ENCODE measurements around the gene IDUA.

IDUA gene

GRCh38 chr4:1002131-1002630, 15.3 kb downstream of the IDUA start:
- no peak for TF ChIP-seq CTCF (IDR thresholded peaks at IDR 0.05; ENCODE audit: borderline replicate concordance, insufficient read depth, low read depth, low read length)
- H3K4me3 ChIP-seq (ENCODE audit: low read depth, low read length) = no peak overlapping the region

- H3K4me3 ChIP-seq (ENCODE audit: low read depth, low read length) = no peak overlapping the region
- no peak for TF ChIP-seq CTCF (IDR thresholded peaks at IDR 0.05; ENCODE audit: borderline replicate concordance, insufficient read depth, low read depth, low read length)
Observed at GRCh38 chr4:1002631-1003251, 15.9 kb downstream of the IDUA start.

GRCh38 chr4:1003271-1004070, 16.6 kb downstream of the IDUA start:
- TF ChIP-seq CTCF (IDR thresholded peaks at IDR 0.05; ENCODE audit: borderline replicate concordance, insufficient read depth, low read depth, low read length) = no peak
- no peak overlapping the region for H3K4me3 ChIP-seq (ENCODE audit: low read depth, low read length)

- no peak overlapping the region for H3K4me3 ChIP-seq (ENCODE audit: low read depth, low read length)
- TF ChIP-seq CTCF (IDR thresholded peaks at IDR 0.05; ENCODE audit: borderline replicate concordance, insufficient read depth, low read depth, low read length) = no peak
Observed at GRCh38 chr4:1004071-1004418, 17.2 kb downstream of the IDUA start.

- TF ChIP-seq CTCF (IDR thresholded peaks at IDR 0.05; ENCODE audit: borderline replicate concordance, insufficient read depth, low read depth, low read length) = no peak
- H3K4me3 ChIP-seq (ENCODE audit: low read depth, low read length) = no peak overlapping the region
Observed at GRCh38 chr4:1004557-1005485, 18.0 kb downstream of the IDUA start.

GRCh38 chr4:1006856-1007255, 20.0 kb downstream of the IDUA start:
- H3K4me3 ChIP-seq (ENCODE audit: low read depth, low read length) = no peak overlapping the region
- TF ChIP-seq CTCF (IDR thresholded peaks at IDR 0.05; ENCODE audit: borderline replicate concordance, insufficient read depth, low read depth, low read length) = no peak
